ENCODE measurements around the gene ARHGAP31. TPM values are rescaled to one million over a fixed set of nuclear protein-coding genes. Genes with fewer than 3 reads are reported as not detected.

The ARHGAP31 gene
- total RNA-seq, 2 donors from 2014 or later = 6.5 to 8.9 TPM

DNA sequence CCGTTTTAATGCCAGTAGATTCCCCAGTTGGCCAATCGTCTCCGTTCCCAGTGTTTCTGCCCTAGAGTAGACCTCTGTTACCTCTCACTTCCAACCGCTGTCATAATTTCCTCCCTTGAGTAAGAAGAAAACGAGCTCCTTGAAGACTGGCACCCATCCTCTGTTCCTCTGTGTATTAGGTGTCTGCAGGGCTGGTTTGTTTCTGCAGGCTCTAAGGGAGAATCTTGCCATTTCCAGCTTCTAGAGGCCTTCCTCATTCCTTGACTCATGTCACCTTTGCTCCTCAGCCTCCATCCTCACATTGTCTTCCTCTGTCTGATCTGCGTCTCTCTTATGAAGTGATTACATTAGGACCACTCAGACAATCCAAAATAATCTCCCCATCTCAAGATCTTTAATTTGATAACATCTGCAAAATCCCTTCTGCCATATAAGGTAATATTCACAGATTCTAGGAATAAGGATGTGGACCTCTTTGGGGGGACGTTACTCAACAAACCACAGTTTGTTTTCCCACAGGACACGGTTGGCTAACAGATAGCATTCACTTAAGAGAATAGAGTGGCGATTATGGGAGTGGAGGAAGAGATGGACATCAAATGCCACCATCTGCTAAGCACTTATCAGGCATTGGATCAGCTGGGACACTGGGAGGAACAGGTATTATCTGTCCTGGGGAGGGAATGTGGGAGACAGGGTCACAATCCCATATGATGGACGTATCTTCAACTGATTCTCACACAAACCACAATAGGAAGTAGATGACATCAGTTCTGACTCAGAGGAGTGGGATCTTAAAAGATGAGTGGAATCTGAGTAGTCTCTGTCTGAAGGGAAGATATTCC is 17.1 kb downstream of the ARHGAP31 start:
- intact Hi-C loops (cut with DNase I) = no loop called here
- no peaks in the 10 kb centered on the region for H3K36me3 ChIP-seq
- no peaks in the 10 kb centered on the region for H3K9me3 ChIP-seq
- no peak overlapping the region for H3K9ac ChIP-seq (ENCODE audit: low read depth in 2 of 2, low read length in 2 of 2)
- H3K27ac ChIP-seq = no peak overlapping the region
- no peaks in the 10 kb centered on the region for H3K4me1 ChIP-seq
- TF ChIP-seq, protein P1, sequence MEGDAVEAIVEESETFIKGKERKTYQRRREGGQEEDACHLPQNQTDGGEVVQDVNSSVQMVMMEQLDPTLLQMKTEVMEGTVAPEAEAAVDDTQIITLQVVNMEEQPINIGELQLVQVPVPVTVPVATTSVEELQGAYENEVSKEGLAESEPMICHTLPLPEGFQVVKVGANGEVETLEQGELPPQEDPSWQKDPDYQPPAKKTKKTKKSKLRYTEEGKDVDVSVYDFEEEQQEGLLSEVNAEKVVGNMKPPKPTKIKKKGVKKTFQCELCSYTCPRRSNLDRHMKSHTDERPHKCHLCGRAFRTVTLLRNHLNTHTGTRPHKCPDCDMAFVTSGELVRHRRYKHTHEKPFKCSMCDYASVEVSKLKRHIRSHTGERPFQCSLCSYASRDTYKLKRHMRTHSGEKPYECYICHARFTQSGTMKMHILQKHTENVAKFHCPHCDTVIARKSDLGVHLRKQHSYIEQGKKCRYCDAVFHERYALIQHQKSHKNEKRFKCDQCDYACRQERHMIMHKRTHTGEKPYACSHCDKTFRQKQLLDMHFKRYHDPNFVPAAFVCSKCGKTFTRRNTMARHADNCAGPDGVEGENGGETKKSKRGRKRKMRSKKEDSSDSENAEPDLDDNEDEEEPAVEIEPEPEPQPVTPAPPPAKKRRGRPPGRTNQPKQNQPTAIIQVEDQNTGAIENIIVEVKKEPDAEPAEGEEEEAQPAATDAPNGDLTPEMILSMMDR (IDR thresholded peaks at IDR 0.05) = no peak
- no peak for DNase-seq
- no peak overlapping the region for H3K4me3 ChIP-seq
- no peaks in the 10 kb centered on the region for H3K27me3 ChIP-seq

DNA sequence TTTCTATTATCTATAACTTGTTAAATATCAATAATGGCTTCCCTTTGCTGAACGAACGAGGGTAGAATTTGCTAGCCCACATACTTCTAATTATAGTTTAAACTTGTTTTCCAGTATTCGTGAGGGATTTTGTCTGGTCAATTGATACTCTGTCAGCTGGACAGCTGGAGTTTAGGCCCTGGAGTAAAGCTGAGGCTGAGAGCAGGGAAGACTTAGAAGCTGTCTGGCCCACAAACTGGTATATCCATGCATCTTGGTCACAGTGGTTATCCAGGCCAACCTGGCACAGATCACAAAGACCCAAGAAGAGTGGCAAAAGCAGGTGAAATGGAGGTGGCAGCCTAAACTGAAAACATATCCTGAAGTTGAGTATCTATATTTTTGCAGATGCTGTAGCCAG is 19.3 kb downstream of the ARHGAP31 start:
- TF ChIP-seq, protein P1 (IDR thresholded peaks at IDR 0.05) = no peak
- DNase-seq = no peak
- Histone ChIP-seq H3K27ac (no peak overlapping the region), H3K4me1 (no peaks in the 10 kb centered on the region), H3K36me3 (no peaks in the 10 kb centered on the region), H3K27me3 (no peaks in the 10 kb centered on the region), H3K9me3 (no peaks in the 10 kb centered on the region), H3K4me3 (no peak overlapping the region), H3K9ac (ENCODE audit: low read depth in 2 of 2, low read length in 2 of 2) (no peak overlapping the region)
- intact Hi-C loops (cut with DNase I) = no loop called here

DNA sequence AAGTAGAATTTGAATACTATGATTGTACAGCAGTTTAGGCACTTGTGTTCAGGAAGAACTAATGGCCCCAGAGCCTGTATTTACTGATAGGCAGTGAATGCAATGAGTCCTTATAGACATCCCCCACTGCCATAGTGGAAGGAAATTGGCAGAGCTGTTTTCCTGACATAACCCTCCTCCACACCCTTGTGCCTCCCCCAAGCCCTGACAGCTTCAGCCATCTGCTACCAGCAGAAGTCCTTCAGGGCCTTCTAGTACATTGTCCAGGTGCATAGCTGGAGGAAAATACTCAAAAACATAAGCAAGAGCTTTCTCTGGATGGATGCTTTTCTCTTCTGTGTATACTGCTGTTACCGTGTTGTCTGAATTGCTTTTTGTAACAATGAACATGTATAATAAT is 20.6 kb downstream of the ARHGAP31 start:
- H3K27ac ChIP-seq = no peak overlapping the region
- H3K9me3 ChIP-seq = no peaks in the 10 kb centered on the region
- no peak overlapping the region for H3K4me3 ChIP-seq
- H3K27me3 ChIP-seq = no peaks in the 10 kb centered on the region
- no peaks in the 10 kb centered on the region for H3K4me1 ChIP-seq
- no peak overlapping the region for H3K9ac ChIP-seq (ENCODE audit: low read depth in 2 of 2, low read length in 2 of 2)
- H3K36me3 ChIP-seq = no peaks in the 10 kb centered on the region
- DNase-seq = no peak
- intact Hi-C loops (cut with DNase I) = no loop called here
- TF ChIP-seq, protein P1 (IDR thresholded peaks at IDR 0.05) = no peak

DNA sequence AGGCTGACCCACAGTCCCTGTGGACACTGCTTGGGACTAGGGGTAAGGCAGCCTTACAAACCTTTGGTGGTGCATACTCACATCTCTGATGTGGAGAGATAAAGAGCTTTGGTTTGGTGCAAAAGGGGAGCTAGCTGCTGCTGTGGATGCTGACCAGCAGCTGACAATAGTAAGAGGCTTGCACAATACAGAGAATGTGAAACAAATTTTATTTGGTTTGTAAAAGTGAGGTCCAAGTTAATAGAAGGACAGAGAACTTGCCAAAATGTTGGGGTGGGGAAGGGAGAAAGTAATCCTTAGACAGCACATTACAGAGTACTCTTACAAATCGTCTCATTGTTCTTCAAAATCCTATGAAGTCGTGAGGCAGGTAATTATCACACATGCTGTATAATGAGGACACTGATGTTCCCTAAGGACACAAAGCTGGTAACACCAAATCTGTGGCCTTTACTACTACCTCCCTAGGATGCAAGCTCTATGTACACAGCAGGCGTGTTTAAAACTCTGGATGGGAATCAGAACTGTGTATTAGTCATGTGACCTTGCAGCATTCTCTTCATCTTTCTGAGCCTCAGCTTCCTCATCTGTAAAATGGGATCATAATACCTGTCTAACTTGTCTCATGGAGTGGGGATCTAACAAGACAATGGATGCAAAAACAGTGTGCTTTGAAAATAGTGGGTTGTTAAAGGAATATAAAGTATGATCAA is 21.6 kb downstream of the ARHGAP31 start:
- no peaks in the 10 kb centered on the region for H3K27me3 ChIP-seq
- no peaks in the 10 kb centered on the region for H3K9me3 ChIP-seq
- H3K36me3 ChIP-seq = no peaks in the 10 kb centered on the region
- H3K27ac ChIP-seq = no peak overlapping the region
- intact Hi-C loops (cut with DNase I) = no loop called here
- H3K4me1 ChIP-seq = no peaks in the 10 kb centered on the region
- no peak for DNase-seq
- H3K4me3 ChIP-seq = no peak overlapping the region
- no peak overlapping the region for H3K9ac ChIP-seq (ENCODE audit: low read depth in 2 of 2, low read length in 2 of 2)
- TF ChIP-seq, protein P1 (IDR thresholded peaks at IDR 0.05) = no peak

DNA sequence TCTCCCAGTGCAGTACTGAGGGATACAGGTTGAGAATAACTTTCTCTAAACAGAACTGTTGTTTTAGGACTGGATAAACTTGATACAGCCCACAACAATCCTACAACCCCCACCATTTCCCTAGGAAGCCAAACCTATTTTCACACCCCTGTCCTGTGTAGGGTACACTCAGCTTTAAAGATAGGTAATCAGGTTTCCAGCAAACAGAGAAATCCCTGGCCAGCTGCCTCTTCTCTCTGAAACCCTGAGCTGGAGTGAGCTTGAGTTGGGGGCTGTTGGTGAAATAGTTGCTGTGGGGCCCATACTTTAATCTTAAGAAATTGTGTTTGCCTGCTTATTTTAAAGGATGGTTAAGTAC is 22.1 kb downstream of the ARHGAP31 start:
- H3K4me3 ChIP-seq = no peak overlapping the region
- no peaks in the 10 kb centered on the region for H3K9me3 ChIP-seq
- no peak for DNase-seq
- H3K9ac ChIP-seq (ENCODE audit: low read depth in 2 of 2, low read length in 2 of 2) = no peak overlapping the region
- H3K36me3 ChIP-seq = no peaks in the 10 kb centered on the region
- intact Hi-C loops (cut with DNase I) = no loop called here
- TF ChIP-seq, protein P1 (IDR thresholded peaks at IDR 0.05) = no peak
- no peaks in the 10 kb centered on the region for H3K4me1 ChIP-seq
- no peaks in the 10 kb centered on the region for H3K27me3 ChIP-seq
- H3K27ac ChIP-seq = no peak overlapping the region

Data from colonic mucosa (tissue), 4 donors.